Measurements from ENCODE around the gene LILRB5.
"Not testable (repeated sequence)": the region's sequence is repeated elsewhere in the genome, so short reads cannot be mapped to it uniquely, and the experiment has no call there.

LILRB5 gene

GRCh38 chr19:54275951-54276350 is 18.9 kb upstream of the LILRB5 start:
- no peak for DNase-seq (ENCODE audit: low read depth in 2 of 2)

GRCh38 chr19:54274516-54274915 is 17.4 kb upstream of the LILRB5 start:
- not testable (repeated sequence) for DNase-seq (ENCODE audit: low read depth in 2 of 2)

DNA sequence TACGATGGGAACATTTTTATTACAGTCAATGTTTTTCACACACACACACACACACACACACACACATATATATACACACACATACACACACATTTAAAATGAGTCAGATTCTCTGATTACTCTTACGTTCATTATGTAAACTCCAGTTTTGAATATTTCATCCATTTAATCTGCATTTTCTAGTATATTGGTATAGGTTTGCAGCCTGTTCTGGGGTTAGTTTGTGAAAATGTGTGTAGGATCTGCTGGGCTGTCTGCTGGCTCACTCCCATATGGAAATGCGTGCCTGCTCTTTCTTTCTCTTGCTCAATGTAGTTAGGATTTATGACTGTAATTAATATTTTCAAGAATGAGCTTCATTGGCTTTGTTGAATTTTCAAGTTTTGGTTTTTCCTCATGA is 16.7 kb upstream of the LILRB5 start:
- no peak for DNase-seq (ENCODE audit: low read depth in 2 of 2)

DNA sequence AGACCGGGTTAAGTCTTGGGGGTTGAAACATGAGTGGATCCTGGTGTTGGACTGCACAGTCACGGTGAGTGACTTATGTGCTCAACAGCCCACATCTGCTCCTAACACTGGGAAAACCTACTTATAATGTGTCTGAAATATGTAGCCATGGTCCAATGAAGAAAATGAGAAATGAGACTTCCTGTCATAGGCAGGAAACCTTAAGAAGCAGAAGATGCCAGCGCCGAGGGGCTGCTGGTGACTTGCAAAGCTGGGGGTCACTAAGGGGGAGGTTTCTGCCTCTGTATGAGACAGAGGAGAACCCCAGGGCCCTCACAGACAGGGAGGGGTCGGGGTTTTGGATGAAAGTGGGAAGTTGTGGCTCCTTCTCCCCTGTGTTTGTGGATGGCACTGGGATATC is 15.1 kb upstream of the LILRB5 start:
- not testable (repeated sequence) for DNase-seq (ENCODE audit: low read depth in 2 of 2)

DNA sequence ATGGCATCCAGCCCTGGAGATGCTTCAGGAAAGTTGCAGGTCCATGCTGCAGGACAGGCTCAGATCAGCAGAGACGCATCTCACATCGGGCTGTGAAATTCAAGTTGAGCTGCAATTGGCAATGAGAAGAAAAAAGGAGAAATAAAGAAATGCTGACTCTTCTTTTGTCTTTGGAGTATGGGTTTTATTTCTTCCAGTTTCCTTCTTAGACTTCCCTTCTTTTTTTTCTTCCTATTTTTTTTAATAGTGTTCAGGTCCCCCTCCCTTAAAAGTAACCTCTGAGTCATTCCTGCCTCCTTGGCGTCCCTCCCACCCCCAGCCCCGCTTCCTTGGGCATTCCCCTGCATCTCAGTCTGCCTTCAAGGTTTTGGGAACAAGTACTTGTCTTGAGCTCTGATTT is 14.5 kb upstream of the LILRB5 start:
- DNase-seq (ENCODE audit: low read depth in 2 of 2): not testable (repeated sequence)

GRCh38 chr19:54271106-54271505 is 14.0 kb upstream of the LILRB5 start:
- DNase-seq (ENCODE audit: low read depth in 2 of 2): no peak

DNA sequence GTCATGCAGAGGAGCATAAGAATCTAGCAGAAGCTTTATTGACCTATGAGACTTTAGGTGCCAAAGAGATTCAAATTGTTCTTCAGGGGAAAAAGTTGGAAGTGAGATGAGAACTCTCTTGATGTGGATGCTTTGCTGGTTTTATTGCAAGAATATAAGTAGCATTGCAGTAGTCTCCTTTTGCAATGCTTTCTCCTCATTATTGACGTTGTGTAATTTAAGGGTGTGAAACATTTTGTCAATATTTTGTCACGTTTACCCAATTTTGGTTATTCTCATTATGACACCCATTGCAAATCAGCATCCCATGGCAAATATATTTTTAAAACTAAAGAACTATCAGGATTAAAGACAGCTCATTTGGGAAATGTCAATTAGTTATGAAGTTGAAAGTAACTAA is 11.9 kb upstream of the LILRB5 start:
- DNase-seq (ENCODE audit: low read depth in 2 of 2): no peak

- peak; percentile 26 to 48 for DNase-seq (ENCODE audit: low read depth in 2 of 2)
Observed at GRCh38 chr19:54266133-54266532, 9.1 kb upstream of the LILRB5 start.

DNA sequence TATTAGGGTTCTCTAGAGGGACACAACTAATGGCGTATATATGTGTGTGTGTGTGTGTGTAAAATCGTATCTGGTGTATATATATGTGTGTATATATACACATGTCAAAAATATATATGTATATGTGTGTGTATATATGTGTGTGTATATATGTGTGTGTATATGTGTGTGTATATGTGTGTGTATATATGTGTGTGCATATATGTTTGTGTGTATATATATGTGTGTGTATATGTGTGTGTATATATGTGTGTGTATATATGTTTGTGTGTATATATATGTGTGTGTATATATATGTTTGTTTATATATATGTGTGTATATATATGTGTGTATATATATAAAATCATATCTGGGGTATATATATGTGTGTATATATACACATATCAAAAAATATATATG is 5.4 kb upstream of the LILRB5 start:
- no peak for DNase-seq (ENCODE audit: low read depth in 2 of 2)

DNA sequence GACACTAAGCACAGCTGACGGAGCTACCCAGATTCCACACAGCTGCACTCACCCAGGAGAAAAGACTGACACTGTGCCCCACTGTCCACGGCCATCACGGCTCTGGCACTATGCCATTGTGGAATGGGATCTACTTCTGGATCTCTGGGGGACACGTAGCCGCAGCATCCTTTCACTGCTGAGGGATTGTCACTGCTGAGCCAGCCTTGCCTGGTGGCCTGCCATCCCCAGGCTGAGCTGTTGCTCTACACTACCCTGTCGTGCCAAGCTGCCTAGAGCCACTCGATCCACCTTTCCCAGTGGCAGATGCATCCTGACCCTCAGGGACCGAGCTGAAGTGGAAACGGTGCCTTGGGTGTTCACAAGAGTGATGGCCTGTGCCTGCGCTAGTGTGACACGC is 5.0 kb upstream of the LILRB5 start:
- no peak for DNase-seq (ENCODE audit: low read depth in 2 of 2)

DNA sequence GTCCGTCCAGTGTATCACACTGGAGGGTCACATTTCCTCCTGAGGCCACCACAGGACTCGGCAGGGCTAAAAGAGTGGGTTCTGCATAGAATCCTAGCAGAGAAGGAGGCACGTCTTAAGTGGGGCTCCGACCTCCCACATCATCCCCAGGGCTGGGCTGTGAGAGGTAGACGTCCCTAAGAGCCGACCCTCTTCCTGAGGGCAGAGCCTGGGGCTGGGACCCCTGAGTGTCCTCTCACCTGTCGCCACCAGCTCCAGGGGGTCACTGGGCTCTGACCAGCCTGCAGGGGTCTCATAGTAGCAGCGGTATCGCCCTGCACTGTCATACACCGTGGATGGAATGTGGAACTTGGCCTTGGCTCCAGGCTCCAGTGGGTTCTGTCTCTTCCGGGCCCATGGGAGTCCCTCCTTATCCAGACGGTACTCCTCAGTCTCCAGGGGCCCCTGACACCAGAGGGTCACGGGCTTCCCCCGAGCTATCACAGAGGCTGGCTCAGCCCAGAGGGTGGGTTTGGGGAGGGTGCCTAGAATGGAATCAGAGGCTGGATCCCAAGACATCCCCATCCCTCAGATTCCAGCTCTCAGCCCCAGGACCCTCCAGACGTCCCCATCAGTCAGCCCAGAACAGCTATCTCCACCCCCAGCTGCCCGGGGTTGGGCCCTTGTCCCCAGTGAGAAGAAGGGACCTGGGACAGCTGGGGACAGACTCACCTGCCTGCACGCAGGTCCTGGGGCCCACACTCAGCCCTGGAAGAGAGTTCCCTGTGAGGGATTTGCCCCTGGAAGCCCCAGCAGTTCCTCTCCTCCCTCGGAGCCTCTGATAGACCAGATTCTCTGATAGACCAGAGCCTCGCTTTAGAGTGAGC is 590 bp downstream of the LILRB5 start:
- DNase-seq (ENCODE audit: low read depth in 2 of 2): no peak

DNA sequence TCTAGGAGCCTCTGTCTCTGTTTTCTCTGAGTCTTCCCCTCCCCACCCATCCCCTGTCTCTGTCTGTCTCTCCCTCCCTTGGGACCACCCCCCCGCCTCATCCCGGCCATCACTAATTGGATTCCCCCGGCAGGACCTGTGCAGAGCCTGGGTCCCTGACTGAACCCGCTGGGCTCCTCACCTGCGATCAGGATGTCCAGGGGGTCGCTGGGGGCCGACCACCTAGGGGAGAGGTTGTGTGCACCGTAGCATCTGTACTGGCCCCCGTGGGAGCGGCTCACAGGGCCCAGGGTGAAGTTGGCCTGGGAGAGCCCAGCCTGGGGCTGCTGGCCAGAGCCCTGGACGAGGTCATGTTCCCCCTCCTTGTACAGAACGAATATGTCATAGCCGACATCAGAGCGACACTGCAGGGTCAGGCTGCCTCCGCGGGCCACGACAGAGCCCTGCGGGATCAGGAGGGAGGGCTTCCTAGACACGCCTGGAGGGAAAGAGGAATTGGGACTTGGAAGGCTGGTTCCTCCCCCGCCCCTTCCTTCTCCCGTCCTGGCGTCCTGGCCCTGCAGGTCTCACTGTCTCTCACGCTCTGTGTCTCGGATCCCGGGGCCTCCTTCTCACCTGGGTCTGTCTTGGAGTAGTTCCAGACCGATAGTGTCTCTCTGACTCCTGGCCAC is 1.8 kb downstream of the LILRB5 start:
- no peak for DNase-seq (ENCODE audit: low read depth in 2 of 2)

- no peak for DNase-seq (ENCODE audit: low read depth in 2 of 2)
Observed at GRCh38 chr19:54254195-54254906, 2.7 kb downstream of the LILRB5 start.

GRCh38 chr19:54253331-54254194 is 3.5 kb downstream of the LILRB5 start:
- no peak for DNase-seq (ENCODE audit: low read depth in 2 of 2)

GRCh38 chr19:54252845-54253244 is 4.2 kb downstream of the LILRB5 start:
- DNase-seq (ENCODE audit: low read depth in 2 of 2): no peak

- no peak for DNase-seq (ENCODE audit: low read depth in 2 of 2)
Observed at GRCh38 chr19:54252243-54252642, 4.8 kb downstream of the LILRB5 start.

DNA sequence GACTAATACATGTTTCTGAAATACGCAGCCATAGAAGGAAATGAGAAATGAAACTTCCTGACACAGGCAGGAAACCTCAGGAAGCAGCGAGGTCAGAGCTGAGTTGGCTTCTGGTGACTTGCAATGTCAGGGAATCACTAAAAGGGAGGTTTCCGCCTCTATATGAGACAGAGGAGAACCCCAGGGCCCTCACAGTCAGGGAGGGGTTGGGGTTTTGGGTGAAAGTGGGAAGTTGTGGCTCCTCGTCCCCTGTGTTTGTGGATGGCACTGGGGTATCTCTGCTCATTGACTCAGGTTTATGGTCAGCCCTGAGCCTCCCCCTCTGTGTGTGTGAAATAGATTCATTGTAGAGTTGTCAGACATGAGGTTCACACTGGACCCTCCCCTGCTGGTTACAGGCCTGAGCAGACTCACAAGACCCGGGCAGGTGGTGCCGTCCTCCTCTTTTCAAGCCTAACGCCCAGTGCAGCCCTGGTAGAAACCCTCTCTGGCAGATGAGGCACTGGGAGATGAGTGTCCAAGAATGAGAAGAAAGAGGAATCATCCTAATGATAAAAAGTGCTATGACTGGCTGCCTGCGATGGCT is 9.0 kb downstream of the LILRB5 start:
- DNase-seq (ENCODE audit: low read depth in 2 of 2): no peak

GRCh38 chr19:54247106-54247930 is 9.8 kb downstream of the LILRB5 start:
- DNase-seq (ENCODE audit: low read depth in 2 of 2): no peak

GRCh38 chr19:54245936-54246335 is 11.1 kb downstream of the LILRB5 start:
- no peak for DNase-seq (ENCODE audit: low read depth in 2 of 2)

DNA sequence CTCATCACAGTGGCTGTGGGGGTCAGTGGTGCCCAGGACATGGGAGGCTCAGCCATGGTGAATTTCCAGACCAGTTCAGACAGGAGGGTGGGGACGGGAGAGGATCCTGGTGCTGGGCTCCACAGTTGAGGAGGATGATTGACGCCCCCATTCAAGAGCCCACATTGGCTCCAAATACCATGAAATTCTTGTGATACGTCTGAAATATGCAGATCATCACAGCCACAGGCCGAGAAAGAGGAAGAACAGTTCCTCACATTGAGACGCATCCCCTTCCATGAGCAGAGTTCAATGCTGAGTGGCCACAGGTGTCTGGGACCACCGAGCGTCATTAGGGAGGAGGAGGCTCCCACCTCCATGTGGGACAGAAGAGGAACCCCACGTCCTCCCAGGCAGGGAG is 13.3 kb downstream of the LILRB5 start:
- DNase-seq (ENCODE audit: low read depth in 2 of 2): not testable (repeated sequence)

All from stimulated activated CD8-positive, alpha-beta memory T cell treated with anti-CD3 and anti-CD28 coated beads, Interleukin-2, amount 100 ng/mL, for 1 hour (primary cell).